Neural progenitor cell (in vitro differentiated cells): ENCODE measurements around the gene AGPS. TPM values are rescaled to one million over a fixed set of nuclear protein-coding genes. Genes with fewer than 3 reads are reported as not detected.

ENCODE experiments used
- DNase-seq: peaks from one replicate; pipeline ENCODE4 v3.0.0-alpha.2; 2016; ENCODE audit warnings: low spot score
- H2AFZ ChIP-seq: fragments of 200-600 bp; sonication (generic); replicated peaks from 2 replicates; pipeline ENCODE4 v1.6.1; 2016; ENCODE audit warnings: antibody characterized with exemption
- H3F3A ChIP-seq: fragments of 200-600 bp; sonication (generic); 2 replicates; pipeline ENCODE4 v1.6.1; 2016; ENCODE audit warnings: antibody characterized with exemption, low read depth
- H3K27ac ChIP-seq: fragments of 200-600 bp; sonication (generic); 2 replicates; pipeline ENCODE4 v1.5.1; 2016; ENCODE audit warnings: mild to moderate bottlenecking
- H3K27me3 ChIP-seq: fragments of 200-600 bp; sonication (generic); 2 replicates; pipeline ENCODE4 v1.6.1; 2016; ENCODE audit warnings: mild to moderate bottlenecking, moderate library complexity
- H3K36me3 ChIP-seq: fragments of 200-600 bp; sonication (generic); 2 replicates; pipeline ENCODE4 v1.5.1; 2016
- H3K4me1 ChIP-seq: fragments of 200-600 bp; sonication (generic); 2 replicates; pipeline ENCODE4 v1.6.1; 2016; ENCODE audit warnings: mixed run types
- H3K4me2 ChIP-seq: fragments of 200-600 bp; sonication (generic); 2 replicates; pipeline ENCODE4 v1.6.1; 2016
- H3K4me3 ChIP-seq: fragments of 200-600 bp; sonication (generic); 2 replicates; pipeline ENCODE4 v1.5.1; 2016
- H3K79me2 ChIP-seq: fragments of 200-600 bp; sonication (generic); 2 replicates; pipeline ENCODE4 v1.6.1; 2016; ENCODE audit warnings: low read depth
- H3K9ac ChIP-seq: fragments of 200-600 bp; sonication (generic); 2 replicates; pipeline ENCODE4 v1.6.1; 2016
- H3K9me3 ChIP-seq: fragments of 200-600 bp; sonication (generic); 2 replicates; pipeline ENCODE4 v1.5.1; 2016; ENCODE audit warnings: low read depth
- H4K20me1 ChIP-seq: fragments of 200-600 bp; sonication (generic); 2 replicates; pipeline ENCODE4 v1.6.1; 2016; ENCODE audit warnings: low read depth
- H3K27ac Mint-ChIP-seq: 3 replicates; pipeline ENCODE4 v1.8.0; 2021; ENCODE audit warnings: mixed read lengths
- H3K27me3 Mint-ChIP-seq: 2 replicates; pipeline ENCODE4 v1.8.0; 2022; ENCODE audit warnings: low read depth, mild to moderate bottlenecking, inconsistent platforms, moderate library complexity, mixed read lengths; ENCODE audit not compliant: insufficient read depth
- H3K36me3 Mint-ChIP-seq: 3 replicates; pipeline ENCODE4 v1.8.0; 2021; ENCODE audit warnings: mixed read lengths
- H3K4me1 Mint-ChIP-seq: 3 replicates; pipeline ENCODE4 v1.8.0; 2021; ENCODE audit warnings: mixed read lengths
- H3K4me3 Mint-ChIP-seq: 3 replicates; pipeline ENCODE4 v1.8.0; 2021; ENCODE audit warnings: mild to moderate bottlenecking, moderate library complexity, mixed read lengths
- H3K9me3 Mint-ChIP-seq: 3 replicates; pipeline ENCODE4 v1.8.0; 2020; ENCODE audit warnings: mixed read lengths
- EZH2 ChIP-seq: fragments of 200-600 bp; sonication (generic); IDR thresholded peaks from 2 replicates; pipeline ENCODE4 v1.6.1; 2017; ENCODE audit warnings: antibody characterized with exemption, mild to moderate bottlenecking, moderate library complexity
- EZH2phosphoT487 ChIP-seq: fragments of 200-600 bp; sonication (generic); IDR thresholded peaks from 2 replicates; pipeline ENCODE4 v1.6.1; 2017; ENCODE audit warnings: antibody characterized with exemption
- total RNA-seq: library from RNA; depleted of rRNA; stranded (reverse); fragments of >200 nt; gene quantifications from 2 replicates; pipeline ENCODE4 v1.2.3, GENCODE V29; 2015; ENCODE audit warnings: low replicate concordance
- TF ChIP-seq, protein P1 (sequence below): fragments of 200-600 bp; sonication (generic); IDR thresholded peaks from 2 replicates; pipeline ENCODE4 v1.5.1; 2017; ENCODE audit warnings: antibody characterized with exemption, mild to moderate bottlenecking

The AGPS gene
- total RNA-seq, 1 donor from 2014 or later, result 63.5 TPM

DNA sequence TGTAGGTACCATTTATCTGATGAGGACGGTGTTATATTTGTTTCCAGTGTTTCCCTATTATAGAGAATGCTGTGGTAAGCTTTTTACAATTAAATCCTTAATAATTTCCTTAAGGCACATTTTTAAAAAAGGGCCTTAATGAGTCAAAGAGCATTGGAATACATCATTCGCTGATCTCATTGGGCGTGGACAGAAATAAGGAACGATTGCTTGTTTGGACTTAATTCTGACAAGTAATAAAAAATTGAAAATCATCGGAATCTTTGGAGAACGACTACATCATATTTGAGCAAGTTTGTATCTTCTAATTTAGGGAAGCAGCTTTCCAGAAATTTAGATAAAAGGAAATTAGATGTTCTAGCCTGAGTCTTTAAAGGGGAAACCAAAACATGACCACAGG is 11.3 kb downstream of the AGPS start:
- no peaks in the 10 kb centered on the region for H3K36me3 ChIP-seq
- peaks cover 100% of the 10 kb centered on the region for H3K79me2 ChIP-seq
- H3K4me1 ChIP-seq, result no peaks in the 10 kb centered on the region
- H3K4me3 ChIP-seq, result no peak overlapping the region
- H3K27me3 Mint-ChIP-seq, result no peaks in the 10 kb centered on the region
- H3K9me3 Mint-ChIP-seq, result peaks cover 12% of the 10 kb centered on the region
- H3K4me1 Mint-ChIP-seq, result no peaks in the 10 kb centered on the region
- H3F3A ChIP-seq, result no peaks in the 10 kb centered on the region
- TF ChIP-seq EZH2, result no peak
- no peak overlapping the region for H3K4me2 ChIP-seq
- H4K20me1 ChIP-seq, result peaks cover 19% of the 10 kb centered on the region
- no peak overlapping the region for H3K9ac ChIP-seq
- H3K36me3 Mint-ChIP-seq, result peaks cover 11% of the 10 kb centered on the region
- no peak overlapping the region for H3K27ac Mint-ChIP-seq
- H3K9me3 ChIP-seq, result no peaks in the 10 kb centered on the region
- no peaks in the 10 kb centered on the region for H3K27me3 ChIP-seq
- DNase-seq, result no peak
- no peak overlapping the region for H3K27ac ChIP-seq
- no peak overlapping the region for H2AFZ ChIP-seq
- no peak overlapping the region for H3K4me3 Mint-ChIP-seq

DNA sequence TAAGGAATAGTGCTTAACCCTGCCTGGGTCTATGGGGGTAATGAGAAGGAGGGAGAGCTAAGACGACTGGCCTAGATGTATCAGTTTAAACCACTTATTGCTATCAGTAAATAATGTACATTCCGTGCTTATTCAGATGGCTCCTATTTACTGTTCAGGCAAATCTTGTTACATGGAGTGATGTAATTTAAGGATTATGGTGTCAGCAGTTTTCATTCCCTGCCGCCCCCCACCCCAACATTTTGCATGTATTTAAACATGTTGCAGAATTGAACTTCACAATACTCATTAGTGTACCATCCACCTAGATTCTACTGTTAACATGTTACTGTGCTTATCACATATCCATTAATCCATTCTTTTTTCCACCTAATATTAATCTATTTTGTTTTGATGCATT is 11.7 kb downstream of the AGPS start:
- Mint-ChIP-seq H3K36me3 (peaks cover 11% of the 10 kb centered on the region), H3K4me3 (no peak overlapping the region), H3K27me3 (no peaks in the 10 kb centered on the region), H3K27ac (no peak overlapping the region), H3K4me1 (no peaks in the 10 kb centered on the region), H3K9me3 (peaks cover 12% of the 10 kb centered on the region)
- no peaks in the 10 kb centered on the region for H3K27me3 ChIP-seq
- no peak overlapping the region for H2AFZ ChIP-seq
- no peaks in the 10 kb centered on the region for H3K9me3 ChIP-seq
- H3K4me1 ChIP-seq, result no peaks in the 10 kb centered on the region
- no peak overlapping the region for H3K4me2 ChIP-seq
- no peaks in the 10 kb centered on the region for H3K36me3 ChIP-seq
- DNase-seq, result no peak
- no peak overlapping the region for H3K27ac ChIP-seq
- H3K4me3 ChIP-seq, result no peak overlapping the region
- H3K9ac ChIP-seq, result no peak overlapping the region
- TF ChIP-seq EZH2phosphoT487, result no peak
- no peak for TF ChIP-seq EZH2
- TF ChIP-seq, protein P1, sequence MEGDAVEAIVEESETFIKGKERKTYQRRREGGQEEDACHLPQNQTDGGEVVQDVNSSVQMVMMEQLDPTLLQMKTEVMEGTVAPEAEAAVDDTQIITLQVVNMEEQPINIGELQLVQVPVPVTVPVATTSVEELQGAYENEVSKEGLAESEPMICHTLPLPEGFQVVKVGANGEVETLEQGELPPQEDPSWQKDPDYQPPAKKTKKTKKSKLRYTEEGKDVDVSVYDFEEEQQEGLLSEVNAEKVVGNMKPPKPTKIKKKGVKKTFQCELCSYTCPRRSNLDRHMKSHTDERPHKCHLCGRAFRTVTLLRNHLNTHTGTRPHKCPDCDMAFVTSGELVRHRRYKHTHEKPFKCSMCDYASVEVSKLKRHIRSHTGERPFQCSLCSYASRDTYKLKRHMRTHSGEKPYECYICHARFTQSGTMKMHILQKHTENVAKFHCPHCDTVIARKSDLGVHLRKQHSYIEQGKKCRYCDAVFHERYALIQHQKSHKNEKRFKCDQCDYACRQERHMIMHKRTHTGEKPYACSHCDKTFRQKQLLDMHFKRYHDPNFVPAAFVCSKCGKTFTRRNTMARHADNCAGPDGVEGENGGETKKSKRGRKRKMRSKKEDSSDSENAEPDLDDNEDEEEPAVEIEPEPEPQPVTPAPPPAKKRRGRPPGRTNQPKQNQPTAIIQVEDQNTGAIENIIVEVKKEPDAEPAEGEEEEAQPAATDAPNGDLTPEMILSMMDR, result no peak
- no peaks in the 10 kb centered on the region for H3F3A ChIP-seq
- H3K79me2 ChIP-seq, result peaks cover 100% of the 10 kb centered on the region
- peaks cover 15% of the 10 kb centered on the region for H4K20me1 ChIP-seq

DNA sequence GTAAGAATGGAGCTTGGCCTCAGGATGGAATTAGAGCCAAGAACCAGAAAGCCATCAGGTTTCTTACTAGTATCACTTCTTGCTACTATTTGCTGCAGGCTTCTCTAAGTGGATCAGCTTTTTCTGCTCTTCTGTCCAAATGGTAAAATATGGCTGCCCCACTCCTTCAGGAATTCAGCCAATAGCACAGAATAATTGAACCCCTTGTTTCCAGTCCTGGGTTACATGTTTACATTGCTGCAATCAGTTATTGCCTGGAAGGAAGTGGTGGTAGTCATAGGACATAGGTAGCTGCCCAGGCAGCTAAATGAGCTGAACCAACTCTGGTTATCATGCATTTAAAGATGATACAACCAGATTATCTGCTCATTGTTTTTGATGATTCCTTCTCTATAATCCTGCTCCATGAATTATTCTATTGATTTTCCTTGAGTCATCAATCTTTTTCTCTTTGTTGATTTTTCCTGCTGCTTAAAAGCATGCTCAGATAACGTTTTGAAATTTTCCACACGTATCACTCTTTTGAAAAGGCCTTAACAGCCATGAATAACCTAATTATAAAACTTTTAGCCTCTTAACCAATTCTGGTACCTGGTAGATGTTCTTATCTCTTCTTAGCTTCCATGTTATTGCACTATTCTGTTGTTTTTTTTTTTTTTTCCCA is 12.6 kb downstream of the AGPS start:
- Histone ChIP-seq H3K9ac (no peak overlapping the region), H3K27ac (no peak overlapping the region), H4K20me1 (peaks cover 13% of the 10 kb centered on the region), H2AFZ (no peak overlapping the region), H3K4me1 (no peaks in the 10 kb centered on the region), H3K36me3 (no peaks in the 10 kb centered on the region), H3K79me2 (peaks cover 100% of the 10 kb centered on the region), H3K4me3 (no peak overlapping the region), H3K9me3 (no peaks in the 10 kb centered on the region), H3K4me2 (no peak overlapping the region), H3F3A (no peaks in the 10 kb centered on the region), H3K27me3 (no peaks in the 10 kb centered on the region)
- no peak overlapping the region for H3K4me3 Mint-ChIP-seq
- no peaks in the 10 kb centered on the region for H3K4me1 Mint-ChIP-seq
- peaks cover 13% of the 10 kb centered on the region for H3K36me3 Mint-ChIP-seq
- no peak for DNase-seq
- H3K9me3 Mint-ChIP-seq, result peaks cover 16% of the 10 kb centered on the region
- H3K27ac Mint-ChIP-seq, result no peak overlapping the region
- no peaks in the 10 kb centered on the region for H3K27me3 Mint-ChIP-seq
- TF ChIP-seq, protein P1, result no peak
- TF ChIP-seq EZH2 (no peak), EZH2phosphoT487 (no peak)

DNA sequence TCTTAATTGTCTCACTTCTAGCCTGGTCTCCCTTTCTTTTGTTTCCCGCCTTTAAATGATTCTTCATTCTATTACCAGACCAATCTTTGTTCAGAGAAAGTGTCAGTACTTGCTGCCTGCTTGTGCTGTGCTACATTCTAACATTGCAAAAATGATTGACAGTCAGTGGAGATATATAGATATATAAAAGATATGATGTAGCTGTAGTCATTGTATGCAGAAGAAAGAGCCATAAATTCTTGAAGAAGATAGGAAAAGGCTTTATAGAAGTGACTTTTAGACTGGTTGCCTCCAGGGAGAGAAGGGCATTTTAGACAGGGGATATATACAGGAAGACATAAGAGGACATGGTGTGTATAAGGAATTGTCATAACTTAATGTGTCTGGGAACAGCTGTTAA is 13.6 kb downstream of the AGPS start:
- H3K4me3 ChIP-seq, result no peak overlapping the region
- Mint-ChIP-seq H3K4me3 (no peak overlapping the region), H3K27me3 (no peaks in the 10 kb centered on the region), H3K9me3 (peaks cover 16% of the 10 kb centered on the region), H3K4me1 (no peaks in the 10 kb centered on the region), H3K27ac (no peak overlapping the region), H3K36me3 (peaks cover 13% of the 10 kb centered on the region)
- TF ChIP-seq EZH2, result no peak
- TF ChIP-seq, protein P1, result no peak
- no peak for TF ChIP-seq EZH2phosphoT487
- DNase-seq, result no peak
- H3K9ac ChIP-seq, result no peak overlapping the region
- no peaks in the 10 kb centered on the region for H3F3A ChIP-seq
- H3K4me2 ChIP-seq, result no peak overlapping the region
- no peaks in the 10 kb centered on the region for H3K4me1 ChIP-seq
- no peaks in the 10 kb centered on the region for H3K9me3 ChIP-seq
- H2AFZ ChIP-seq, result no peak overlapping the region
- H3K27me3 ChIP-seq, result no peaks in the 10 kb centered on the region
- H4K20me1 ChIP-seq, result peaks cover 13% of the 10 kb centered on the region
- H3K36me3 ChIP-seq, result no peaks in the 10 kb centered on the region
- H3K79me2 ChIP-seq, result peaks cover 99% of the 10 kb centered on the region
- H3K27ac ChIP-seq, result no peak overlapping the region
